HUES48 (cell line): ENCODE results near the gene KRTAP13-3.

Experiments used
- H3K27ac ChIP-seq: one replicate; pipeline ENCODE4 v1.7.0; 2013; ENCODE audit warnings: low read depth, low read length, inconsistent platforms
- H3K27me3 ChIP-seq: 2 replicates; pipeline ENCODE4 v1.6.1; 2013; ENCODE audit warnings: mild to moderate bottlenecking, low read length; ENCODE audit not compliant: control insufficient read depth, insufficient read depth
- H3K36me3 ChIP-seq: 2 replicates; pipeline ENCODE4 v1.6.1; 2013; ENCODE audit warnings: low read length; ENCODE audit not compliant: control insufficient read depth, insufficient read depth
- H3K4me1 ChIP-seq: 2 replicates; pipeline ENCODE4 v1.6.1; 2013; ENCODE audit warnings: mild to moderate bottlenecking, low read length; ENCODE audit not compliant: control insufficient read depth, insufficient read depth
- H3K4me3 ChIP-seq: 2 replicates; pipeline ENCODE4 v1.5.1; 2013; ENCODE audit warnings: mild to moderate bottlenecking, low read depth, low read length
- H3K9ac ChIP-seq: 2 replicates; pipeline ENCODE4 v1.6.1; 2013; ENCODE audit warnings: mild to moderate bottlenecking, low read depth, low read length, moderate library complexity
- H3K9me3 ChIP-seq: 2 replicates; pipeline ENCODE4 v1.6.1; 2013; ENCODE audit warnings: low read length; ENCODE audit not compliant: control insufficient read depth, insufficient read depth

KRTAP13-3 gene

GRCh38 chr21:30426731-30427130 is 1.0 kb upstream of the KRTAP13-3 start:
- H3K36me3 ChIP-seq = no peaks in the 10 kb centered on the region
- H3K4me3 ChIP-seq = 0 out of 2 replicates have a peak overlapping the region, but pooled peaks have one; percentile 5
- peaks cover 8% of the 10 kb centered on the region; the same call in 1 of the 2 replicates for H3K9me3 ChIP-seq
- H3K9ac ChIP-seq = no peak overlapping the region
- H3K27me3 ChIP-seq = no peaks in the 10 kb centered on the region
- H3K27ac ChIP-seq = peak overlapping the region; percentile 51
- peaks cover 30% of the 10 kb centered on the region for H3K4me1 ChIP-seq

GRCh38 chr21:30415993-30416392 is 9.7 kb downstream of the KRTAP13-3 start:
- Histone ChIP-seq H3K36me3 (0 out of 2 replicates have a peak, but pooled peaks cover 2% of the 10 kb centered on the region), H3K9me3 (peaks cover 35% of the 10 kb centered on the region), H3K4me3 (no peak overlapping the region), H3K27ac (no peak overlapping the region), H3K4me1 (no peaks in the 10 kb centered on the region), H3K9ac (no peak overlapping the region), H3K27me3 (no peaks in the 10 kb centered on the region)

- Histone ChIP-seq H3K4me3 (peak overlapping the region; percentile 40), H3K9ac (no peak overlapping the region), H3K27me3 (no peaks in the 10 kb centered on the region), H3K9me3 (no peaks in the 10 kb centered on the region), H3K36me3 (no peaks in the 10 kb centered on the region), H3K4me1 (no peaks in the 10 kb centered on the region), H3K27ac (peak overlapping the region; percentile 36)
Observed at GRCh38 chr21:30408782-30409494, 16.8 kb downstream of the KRTAP13-3 start.

- Histone ChIP-seq H3K9ac (no peak within 1 kb of the TSS), H3K27ac (no peak within 1 kb of the TSS), H3K4me1 (no peaks in the 10 kb centered on the region), H3K27me3 (no peaks in the 10 kb centered on the region), H3K9me3 (no peaks in the 10 kb centered on the region), H3K4me3 (no peak within 1 kb of the TSS), H3K36me3 (no peaks in the 10 kb centered on the region)
Observed at GRCh38 chr21:30395731-30396130, 30.0 kb downstream of the KRTAP13-3 start, which contains the start of gene KRTAP13-1. TSS of gene KRTAP13-1 (plus strand) at chr21:30396031. CDS start at chr21:30396087, 56 bp downstream.

- Histone ChIP-seq H3K4me3 (no peak overlapping the region), H3K27ac (no peak overlapping the region), H3K27me3 (no peaks in the 10 kb centered on the region), H3K36me3 (no peaks in the 10 kb centered on the region), H3K9ac (no peak overlapping the region), H3K4me1 (no peaks in the 10 kb centered on the region), H3K9me3 (no peaks in the 10 kb centered on the region)
Observed at GRCh38 chr21:30391492-30392025, 34.2 kb downstream of the KRTAP13-3 start.

GRCh38 chr21:30382201-30382600 is 43.5 kb downstream of the KRTAP13-3 start:
- Histone ChIP-seq H3K36me3 (no peaks in the 10 kb centered on the region), H3K4me1 (no peaks in the 10 kb centered on the region), H3K27ac (no peak overlapping the region), H3K9ac (no peak overlapping the region), H3K4me3 (no peak overlapping the region), H3K27me3 (no peaks in the 10 kb centered on the region), H3K9me3 (no peaks in the 10 kb centered on the region)
